Esophagus muscularis mucosa (tissue), 4 donors: ENCODE measurements around the gene MAP7. TPM values are rescaled to one million over a fixed set of nuclear protein-coding genes. Genes with fewer than 3 reads are reported as not detected.

ENCODE experiments used
- DNase-seq: peaks from one replicate; pipeline ENCODE4 v3.0.0-alpha.2; 2017; ENCODE audit errors: extremely low spot score
- H3K27ac ChIP-seq, 4 donors: fragments of 200-600 bp; sonication (generic); replicated peaks in 1 of 4; 1 replicate in 3 of 4; 2 replicates in 1 of 4; pipeline ENCODE4 v1.5.1; 2016 to 2019; ENCODE audit warnings: mild to moderate bottlenecking in 1 of 4
- H3K27me3 ChIP-seq, 4 donors: fragments of 200-600 bp; sonication (generic); one replicate each; pipeline versions ENCODE4 v1.5.1 to v1.6.0; 2016 to 2019
- H3K36me3 ChIP-seq, 4 donors: fragments of 200-600 bp; sonication (generic); one replicate each; pipeline ENCODE4 v1.5.1; 2016 to 2019
- H3K4me1 ChIP-seq, 4 donors: fragments of 200-600 bp; sonication (generic); one replicate each; pipeline ENCODE4 v1.5.1; 2016 to 2019
- H3K4me3 ChIP-seq, 4 donors: fragments of 200-600 bp; sonication (generic); 1 replicate in 2 of 4; 2 replicates in 2 of 4; pipeline ENCODE4 v1.5.1; 2016 to 2019; ENCODE audit warnings: mild to moderate bottlenecking in 4 of 4, moderate library complexity in 1 of 4
- H3K9me3 ChIP-seq, 4 donors: fragments of 200-600 bp; sonication (generic); 1 replicate in 3 of 4; 2 replicates in 1 of 4; pipeline ENCODE4 v1.5.1; 2016 to 2019
- EP300 ChIP-seq: sonication (generic); formaldehyde crosslinking; IDR thresholded peaks from one replicate; pipeline ENCODE4 v1.6.1; 2017; ENCODE audit warnings: antibody characterized with exemption
- POLR2A ChIP-seq: fragments of 450-650 bp; IDR thresholded peaks from one replicate; pipeline ENCODE4 v1.6.1; 2017; ENCODE audit warnings: antibody characterized with exemption, moderate library complexity, mild to moderate bottlenecking, low read depth
- POLR2AphosphoS5 ChIP-seq, 2 donors: sonication (generic); formaldehyde crosslinking; IDR thresholded peaks; one replicate each; pipeline ENCODE4 v1.6.1; 2017; ENCODE audit warnings: antibody characterized with exemption in 2 of 2
- WGBS: methylation state at CpG from one replicate; pipeline ENCODE4 v1.1.5; 2018; 5-methylcytosine and 5-hydroxymethylcytosine counted together
- intact Hi-C: fragments of 100-400 bp; cut with DNase I; formaldehyde crosslinking; loops from one replicate; pipeline ENCODE4 v1.15.1; 2023
- total RNA-seq, 4 donors: library from RNA; depleted of rRNA; stranded (reverse); fragments of >200 nt; gene quantifications; one replicate each; pipeline versions ENCODE4 v1.1.0 to v1.2.1, GENCODE V29; 2016
- TF ChIP-seq, protein P1 (sequence below), 3 experiments: fragments of 200-600 bp in 2 of 3; fragments of 450-650 bp in 1 of 3; sonication (generic) in 2 of 3; IDR thresholded peaks; one replicate each; pipeline ENCODE4 v1.5.1; 2017 to 2019; ENCODE audit warnings: antibody characterized with exemption in 3 of 3, mild to moderate bottlenecking in 2 of 3, moderate library complexity in 1 of 3

The MAP7 gene
- total RNA-seq, 4 donors from 2014 or later, result 1.7 to 2.9 (median 2.0) TPM

DNA sequence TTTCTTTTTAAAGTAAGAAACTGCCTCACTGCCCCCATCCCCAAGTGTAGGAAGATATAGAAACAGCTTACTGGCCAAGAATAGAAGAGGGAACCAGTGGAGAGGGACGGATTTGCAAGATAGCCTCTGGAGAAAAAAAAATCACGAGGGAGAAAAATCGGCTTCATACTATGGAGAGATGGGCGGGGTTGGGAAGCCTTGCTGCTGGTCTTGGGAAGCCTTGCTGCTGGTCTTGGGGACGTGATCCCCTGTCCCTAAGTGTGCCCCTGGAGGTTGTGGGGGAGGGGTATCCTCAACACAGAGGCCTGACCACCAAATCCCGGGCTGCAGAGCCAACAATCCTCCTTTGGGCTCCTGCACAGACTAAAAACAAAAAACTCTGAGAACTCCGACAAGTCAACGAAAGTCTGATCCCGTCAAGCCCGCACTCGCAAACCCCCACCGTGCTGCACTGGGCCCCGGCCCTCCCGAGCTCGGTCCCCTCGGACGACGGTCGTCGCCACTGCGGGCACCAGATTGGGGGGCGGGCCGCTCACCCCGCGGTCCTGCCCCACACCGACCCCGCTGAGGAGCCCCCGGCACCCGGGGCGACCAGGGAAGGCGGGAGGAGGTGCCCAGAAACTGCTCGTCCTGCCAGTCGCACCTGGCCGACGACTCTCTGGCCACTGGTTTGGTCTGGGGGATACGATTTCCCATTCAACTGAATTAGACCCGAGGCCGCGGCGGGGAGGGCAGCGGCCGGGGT, 750 bp downstream of the MAP7 start:
- WGBS, result 5% methylated on average over 26 of the region's 42 CpGs
- H3K36me3 ChIP-seq, result peaks cover 0 to 5% (median 0%) of the 10 kb centered on the region in 4 donors
- no peak overlapping the region for H3K27ac ChIP-seq
- H3K9me3 ChIP-seq, result no peaks in the 10 kb centered on the region
- intact Hi-C loops, result no loop called here
- H3K4me3 ChIP-seq, result peak overlapping the region; percentile 74 to 90 (median 80)
- H3K4me1 ChIP-seq, result peaks cover 13 to 23% (median 17%) of the 10 kb centered on the region in 4 donors
- no peak for DNase-seq
- TF ChIP-seq, protein P1, sequence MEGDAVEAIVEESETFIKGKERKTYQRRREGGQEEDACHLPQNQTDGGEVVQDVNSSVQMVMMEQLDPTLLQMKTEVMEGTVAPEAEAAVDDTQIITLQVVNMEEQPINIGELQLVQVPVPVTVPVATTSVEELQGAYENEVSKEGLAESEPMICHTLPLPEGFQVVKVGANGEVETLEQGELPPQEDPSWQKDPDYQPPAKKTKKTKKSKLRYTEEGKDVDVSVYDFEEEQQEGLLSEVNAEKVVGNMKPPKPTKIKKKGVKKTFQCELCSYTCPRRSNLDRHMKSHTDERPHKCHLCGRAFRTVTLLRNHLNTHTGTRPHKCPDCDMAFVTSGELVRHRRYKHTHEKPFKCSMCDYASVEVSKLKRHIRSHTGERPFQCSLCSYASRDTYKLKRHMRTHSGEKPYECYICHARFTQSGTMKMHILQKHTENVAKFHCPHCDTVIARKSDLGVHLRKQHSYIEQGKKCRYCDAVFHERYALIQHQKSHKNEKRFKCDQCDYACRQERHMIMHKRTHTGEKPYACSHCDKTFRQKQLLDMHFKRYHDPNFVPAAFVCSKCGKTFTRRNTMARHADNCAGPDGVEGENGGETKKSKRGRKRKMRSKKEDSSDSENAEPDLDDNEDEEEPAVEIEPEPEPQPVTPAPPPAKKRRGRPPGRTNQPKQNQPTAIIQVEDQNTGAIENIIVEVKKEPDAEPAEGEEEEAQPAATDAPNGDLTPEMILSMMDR (IDR thresholded peaks at IDR 0.05), result no peak
- TF ChIP-seq POLR2A (no peak), POLR2AphosphoS5 (IDR thresholded peaks at IDR 0.05) (no peak), EP300 (no peak)
- H3K27me3 ChIP-seq, result peaks cover 0 to 57% (median 9%) of the 10 kb centered on the region in 4 donors

DNA sequence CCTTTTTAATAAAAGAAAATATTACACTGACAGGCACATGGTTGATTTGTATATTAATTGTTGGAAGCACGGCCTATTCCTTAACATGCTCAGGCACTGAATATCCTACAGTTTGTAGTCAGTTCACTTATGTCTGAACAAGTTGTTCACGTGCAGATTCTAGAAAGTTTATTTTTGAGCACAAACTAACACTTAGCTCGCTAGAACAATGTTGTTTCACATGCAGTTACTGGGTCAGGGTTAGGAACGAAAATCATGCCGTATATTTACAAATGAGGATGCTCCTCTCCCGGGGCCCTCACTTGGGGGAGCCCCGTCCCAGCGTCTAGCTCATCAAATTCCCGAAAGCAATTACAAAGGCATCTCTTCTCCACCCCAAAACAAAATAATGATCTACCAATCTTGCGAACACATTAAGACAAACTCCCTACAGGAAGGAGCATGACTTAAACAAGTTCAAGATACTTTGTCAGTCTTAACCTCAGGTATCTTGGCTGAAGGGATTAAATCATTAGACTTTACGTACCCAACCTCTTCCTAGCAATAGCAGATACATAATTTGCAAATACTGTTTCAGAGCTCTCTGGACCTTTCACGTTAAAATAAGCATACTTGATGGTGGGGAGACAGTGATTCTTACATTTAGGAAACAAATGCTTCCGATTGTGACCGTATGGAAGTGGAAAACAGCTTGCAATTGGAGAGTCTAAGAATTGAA, 1.5 kb downstream of the MAP7 start:
- Histone ChIP-seq H3K4me3 (peak overlapping the region in 1 of 4 donors; percentile 76), H3K27me3 (peaks cover 0 to 49% (median 9%) of the 10 kb centered on the region in 4 donors), H3K4me1 (peaks cover 13 to 23% (median 17%) of the 10 kb centered on the region in 4 donors), H3K27ac (no peak overlapping the region), H3K36me3 (no peaks in the 10 kb centered on the region), H3K9me3 (no peaks in the 10 kb centered on the region)
- WGBS, result 88% methylated on average over 14 of the region's 14 CpGs
- intact Hi-C loops, result no loop called here
- TF ChIP-seq, protein P1 (IDR thresholded peaks at IDR 0.05), result no peak
- TF ChIP-seq POLR2AphosphoS5 (IDR thresholded peaks at IDR 0.05) (no peak), POLR2A (no peak), EP300 (no peak)
- no peak for DNase-seq

DNA sequence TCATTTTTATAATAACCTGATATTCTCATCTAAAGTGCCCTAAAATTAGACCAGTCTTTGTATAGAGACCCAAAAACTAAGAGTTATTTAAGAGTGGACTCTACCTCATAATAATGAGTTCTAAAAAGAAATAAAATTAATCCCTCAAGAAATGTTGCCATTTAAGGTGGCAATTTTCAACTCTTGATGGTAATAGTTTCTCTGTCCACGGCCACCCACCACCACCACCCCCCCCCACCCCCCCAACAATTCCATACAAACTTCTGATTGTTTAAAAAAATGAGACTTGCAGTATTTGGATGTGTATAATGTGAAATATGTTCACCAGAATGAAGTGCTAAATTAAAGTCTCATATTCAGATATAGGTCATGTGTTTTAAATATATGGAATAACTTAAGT, 2.4 kb downstream of the MAP7 start:
- Histone ChIP-seq H3K27me3 (peaks cover 0 to 42% (median 9%) of the 10 kb centered on the region in 4 donors), H3K27ac (no peak overlapping the region), H3K4me1 (peaks cover 13 to 23% (median 17%) of the 10 kb centered on the region in 4 donors), H3K4me3 (no peak overlapping the region), H3K36me3 (no peaks in the 10 kb centered on the region), H3K9me3 (no peaks in the 10 kb centered on the region)
- TF ChIP-seq POLR2AphosphoS5 (IDR thresholded peaks at IDR 0.05) (no peak), POLR2A (no peak), EP300 (no peak)
- TF ChIP-seq, protein P1 (IDR thresholded peaks at IDR 0.05), result no peak
- DNase-seq, result no peak
- 93% methylated on average over 1 of the region's 1 CpG for WGBS
- intact Hi-C loops, result no loop called here

DNA sequence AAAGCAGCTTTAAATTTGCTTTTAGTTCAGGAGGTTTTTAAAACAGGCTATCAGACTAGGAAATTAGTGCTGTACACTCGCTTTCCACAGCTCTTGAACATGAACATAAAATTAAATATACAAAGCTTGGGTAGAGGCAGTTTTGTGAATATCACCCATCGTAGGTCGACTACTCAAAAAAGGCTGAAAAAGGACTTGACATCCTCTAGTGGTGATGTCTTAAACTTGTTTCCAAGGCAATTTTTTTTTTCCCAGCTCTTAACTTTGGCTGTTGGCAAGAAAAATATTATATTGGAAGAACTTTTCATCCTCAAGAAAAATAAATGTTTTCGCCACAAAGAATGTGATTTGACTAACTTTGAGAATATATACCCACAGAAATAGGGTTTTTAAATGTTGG, 2.9 kb downstream of the MAP7 start:
- WGBS, result 43% methylated on average over 4 of the region's 4 CpGs
- Histone ChIP-seq H3K36me3 (no peaks in the 10 kb centered on the region), H3K4me3 (no peak overlapping the region), H3K27ac (no peak overlapping the region), H3K27me3 (peaks cover 0 to 36% (median 9%) of the 10 kb centered on the region in 4 donors), H3K4me1 (peaks cover 13 to 23% (median 17%) of the 10 kb centered on the region in 4 donors), H3K9me3 (no peaks in the 10 kb centered on the region)
- DNase-seq, result no peak
- intact Hi-C loops, result no loop called here
- TF ChIP-seq POLR2AphosphoS5 (IDR thresholded peaks at IDR 0.05), result no peak
- TF ChIP-seq, protein P1 (IDR thresholded peaks at IDR 0.05), result peak in 1 of 3 experiments; percentile 34
